Mononuclear cell (primary cell): ENCODE data around the gene RPS29. TPM values are rescaled to one million over a fixed set of nuclear protein-coding genes. Genes with fewer than 3 reads are reported as not detected.

Experiments
- H3K27me3 ChIP-seq: 2 replicates; pipeline ENCODE4 v1.6.0; 2011; ENCODE audit warnings: low read length, control low read depth; ENCODE audit not compliant: insufficient read depth
- H3K4me1 ChIP-seq: 2 replicates; pipeline ENCODE4 v1.5.1; 2011; ENCODE audit warnings: mild to moderate bottlenecking, low read length, control low read depth; ENCODE audit not compliant: insufficient read depth
- H3K4me3 ChIP-seq: 2 replicates; pipeline ENCODE4 v1.5.1; 2011; ENCODE audit warnings: mild to moderate bottlenecking, low read length, moderate library complexity
- H3K9me3 ChIP-seq: 2 replicates; pipeline ENCODE4 v1.5.1; 2011; ENCODE audit warnings: low read depth, mild to moderate bottlenecking, control low read depth, low read length
- total RNA-seq: library from RNA; depleted of rRNA; stranded (reverse); fragments of >200 nt; gene quantifications from one replicate; pipeline ENCODE4 v1.2.3, GENCODE V29; 2012

RPS29 gene
- total RNA-seq, 1 donor, result 7,710 TPM

- Histone ChIP-seq H3K4me1 (peaks cover 28% of the 10 kb centered on the region), H3K27me3 (no peaks in the 10 kb centered on the region), H3K9me3 (no peaks in the 10 kb centered on the region), H3K4me3 (no peak overlapping the region)
These were observed 3.8 kb downstream of the RPS29 start for GRCh38 chr14:49582113-49582977.

GRCh38 chr14:49581209-49582112, 4.7 kb downstream of the RPS29 start:
- no peaks in the 10 kb centered on the region for H3K9me3 ChIP-seq
- no peaks in the 10 kb centered on the region for H3K27me3 ChIP-seq
- H3K4me3 ChIP-seq, result no peak overlapping the region
- H3K4me1 ChIP-seq, result peaks cover 28% of the 10 kb centered on the region

GRCh38 chr14:49579841-49580240, 6.3 kb downstream of the RPS29 start:
- H3K9me3 ChIP-seq, result no peaks in the 10 kb centered on the region
- peaks cover 20% of the 10 kb centered on the region for H3K4me1 ChIP-seq
- H3K4me3 ChIP-seq, result no peak overlapping the region
- H3K27me3 ChIP-seq, result no peaks in the 10 kb centered on the region

- Histone ChIP-seq H3K27me3 (no peaks in the 10 kb centered on the region), H3K4me1 (peaks cover 5% of the 10 kb centered on the region), H3K4me3 (no peak overlapping the region), H3K9me3 (no peaks in the 10 kb centered on the region)
These were observed 8.0 kb downstream of the RPS29 start for GRCh38 chr14:49578141-49578540.

DNA sequence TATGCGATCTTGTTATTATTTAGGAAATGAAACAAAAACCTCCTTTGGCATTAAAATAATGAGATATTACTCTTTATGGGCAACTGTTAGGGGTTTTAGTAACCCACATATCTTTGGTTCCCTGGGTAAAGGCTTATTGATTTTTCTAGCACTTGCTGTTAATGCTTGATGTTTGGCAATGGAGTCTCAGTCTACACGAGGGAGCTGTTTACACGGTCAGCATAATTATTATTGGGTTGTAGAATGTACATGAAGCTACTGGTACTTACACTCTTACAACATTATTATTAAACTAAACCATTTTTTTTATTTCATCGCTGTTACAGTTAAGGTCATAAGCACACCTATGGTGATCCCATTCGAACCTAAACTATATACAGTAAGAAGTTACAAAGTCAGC, 12.1 kb downstream of the RPS29 start:
- H3K27me3 ChIP-seq, result no peaks in the 10 kb centered on the region
- no peaks in the 10 kb centered on the region for H3K9me3 ChIP-seq
- no peak overlapping the region for H3K4me3 ChIP-seq
- no peaks in the 10 kb centered on the region for H3K4me1 ChIP-seq

GRCh38 chr14:49569281-49569680, 16.9 kb downstream of the RPS29 start:
- H3K27me3 ChIP-seq, result no peaks in the 10 kb centered on the region
- no peaks in the 10 kb centered on the region for H3K4me1 ChIP-seq
- no peak overlapping the region for H3K4me3 ChIP-seq
- H3K9me3 ChIP-seq, result no peaks in the 10 kb centered on the region

- Histone ChIP-seq H3K4me1 (no peaks in the 10 kb centered on the region), H3K4me3 (no peak overlapping the region), H3K27me3 (no peaks in the 10 kb centered on the region), H3K9me3 (no peaks in the 10 kb centered on the region)
These were observed 19.5 kb downstream of the RPS29 start for GRCh38 chr14:49566714-49567113.

DNA sequence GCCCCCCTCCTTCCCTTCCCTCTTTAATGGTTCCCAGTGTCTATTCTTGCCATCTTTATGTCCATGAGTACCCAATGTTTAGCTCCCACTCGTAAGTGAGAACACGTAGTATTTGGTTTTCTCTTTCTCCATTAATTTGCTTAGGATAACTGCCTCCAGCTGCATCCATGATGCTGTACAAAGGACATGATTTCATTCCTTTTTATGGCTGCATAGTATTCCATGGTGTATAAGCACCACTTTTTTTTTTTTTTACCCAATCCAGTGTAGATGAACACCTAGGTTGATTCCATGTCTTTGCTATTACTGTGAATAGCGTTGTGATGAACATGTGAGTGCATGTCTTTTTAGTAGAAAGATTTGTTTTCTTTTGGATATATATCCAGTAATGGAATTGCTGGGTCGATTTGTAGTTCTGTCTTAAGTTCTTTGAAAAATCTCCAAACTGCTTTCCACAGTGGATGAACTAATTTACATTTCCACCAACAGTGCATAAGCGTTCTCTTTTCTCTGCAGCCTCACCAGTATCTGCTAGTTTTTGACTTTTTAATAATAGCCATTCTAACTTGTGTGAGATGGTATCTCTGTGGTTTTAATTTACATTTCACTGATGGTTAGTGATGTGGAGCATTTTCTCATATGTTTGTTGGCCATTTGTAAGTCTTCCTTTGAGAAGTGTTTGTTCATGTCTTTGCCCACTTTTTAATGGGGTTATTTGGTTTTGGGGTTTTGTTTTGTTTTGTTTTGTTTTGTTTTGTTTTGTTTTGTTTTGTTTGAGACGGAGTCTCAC, 26.0 kb downstream of the RPS29 start:
- H3K4me3 ChIP-seq, result no peak overlapping the region
- no peaks in the 10 kb centered on the region for H3K27me3 ChIP-seq

DNA sequence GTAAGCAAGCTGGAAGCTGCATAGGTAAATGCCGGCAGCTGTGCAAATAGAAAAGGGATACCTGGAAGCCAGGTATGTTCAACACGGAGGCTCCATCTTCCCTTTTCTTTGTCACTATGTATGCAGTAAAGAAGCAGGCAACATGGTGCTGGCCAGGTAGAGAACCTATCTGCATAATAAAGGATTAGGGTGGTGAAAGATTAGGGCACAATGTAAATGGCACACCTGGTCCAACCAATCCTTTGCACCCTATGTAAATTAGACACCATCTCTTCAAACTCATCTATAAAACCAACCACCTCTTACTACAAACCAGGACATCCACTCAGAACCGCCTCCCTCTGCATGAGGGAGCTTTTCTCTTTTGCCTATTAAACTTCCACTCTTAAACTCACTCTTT, 32.3 kb downstream of the RPS29 start:
- no peak overlapping the region for H3K4me3 ChIP-seq
- H3K4me1 ChIP-seq, result no peaks in the 10 kb centered on the region
- no peaks in the 10 kb centered on the region for H3K9me3 ChIP-seq
- no peaks in the 10 kb centered on the region for H3K27me3 ChIP-seq

More for the DNA sequence above, 26.0 kb downstream of the RPS29 start:
- no peaks in the 10 kb centered on the region for H3K4me1 ChIP-seq
- H3K9me3 ChIP-seq, result no peaks in the 10 kb centered on the region

GRCh38 chr14:49553106-49553505, 33.1 kb downstream of the RPS29 start:
- H3K4me3 ChIP-seq, result no peak overlapping the region
- no peaks in the 10 kb centered on the region for H3K27me3 ChIP-seq
- H3K9me3 ChIP-seq, result no peaks in the 10 kb centered on the region
- H3K4me1 ChIP-seq, result no peaks in the 10 kb centered on the region

- no peaks in the 10 kb centered on the region for H3K4me1 ChIP-seq
- no peaks in the 10 kb centered on the region for H3K9me3 ChIP-seq
These were observed 34.6 kb downstream of the RPS29 start for GRCh38 chr14:49551569-49551968.

GRCh38 chr14:49550286-49551184, 35.6 kb downstream of the RPS29 start:
- H3K4me1 ChIP-seq, result no peaks in the 10 kb centered on the region
- no peaks in the 10 kb centered on the region for H3K9me3 ChIP-seq
- no peaks in the 10 kb centered on the region for H3K27me3 ChIP-seq
- no peak overlapping the region for H3K4me3 ChIP-seq

More at GRCh38 chr14:49551569-49551968, 34.6 kb downstream of the RPS29 start:
- no peaks in the 10 kb centered on the region for H3K27me3 ChIP-seq
- no peak overlapping the region for H3K4me3 ChIP-seq

DNA sequence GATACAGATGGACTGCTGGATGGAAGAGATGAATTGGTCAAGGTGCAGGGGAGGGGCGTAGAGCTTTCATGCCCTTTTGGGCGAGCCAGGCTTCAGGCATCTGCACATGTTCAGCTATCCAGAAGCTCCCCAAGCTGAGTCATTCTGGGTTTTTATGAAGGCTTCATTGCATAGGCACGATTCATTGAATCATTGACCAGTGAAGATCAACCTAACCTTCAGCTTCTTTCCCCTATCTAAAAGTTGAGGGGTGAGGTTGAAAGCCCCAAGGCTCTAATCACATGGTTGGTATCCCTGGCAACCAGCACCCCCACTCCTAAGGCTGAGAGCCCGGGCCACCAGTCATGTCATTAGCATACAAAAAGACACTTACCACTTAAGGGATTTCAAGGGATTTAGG, 36.3 kb downstream of the RPS29 start:
- H3K9me3 ChIP-seq, result no peaks in the 10 kb centered on the region
- H3K27me3 ChIP-seq, result no peaks in the 10 kb centered on the region

GRCh38 chr14:49549446-49549845, 36.7 kb downstream of the RPS29 start:
- Histone ChIP-seq H3K4me1 (no peaks in the 10 kb centered on the region), H3K4me3 (no peak overlapping the region), H3K27me3 (no peaks in the 10 kb centered on the region), H3K9me3 (no peaks in the 10 kb centered on the region)

More for the DNA sequence above, 36.3 kb downstream of the RPS29 start:
- Histone ChIP-seq H3K4me3 (no peak overlapping the region), H3K4me1 (no peaks in the 10 kb centered on the region)
